SK-N-SH (cell line): ENCODE results near the gene CHKB. TPM values are rescaled to one million over a fixed set of nuclear protein-coding genes. Genes with fewer than 3 reads are reported as not detected.

ENCODE experiments used
- CTCF ChIA-PET: fragments of 300-600, 350-600 bp; formaldehyde crosslinking; extraction: SDS; loops from one replicate; lab custom pipeline; 2021; lab: Yijun Ruan, JAX
- POLR2A ChIA-PET: fragments of 350-600 bp; sonication (Branson Sonifier 250); formaldehyde crosslinking; extraction: SDS; loops from one replicate; lab custom pipeline; 2020; ENCODE audit warnings: antibody characterized with exemption, inconsistent platforms; lab: Yijun Ruan, JAX
- DNase-seq: peaks from one replicate; pipeline ENCODE4 v3.0.0; 2012
- H2AFZ ChIP-seq: fragments of 200-600 bp; sonication (generic); 2 replicates; pipeline ENCODE4 v1.8.1; 2016; ENCODE audit warnings: antibody characterized with exemption, mild to moderate bottlenecking, low read depth
- H3F3A ChIP-seq: fragments of 200-600 bp; sonication (generic); replicated peaks from 2 replicates; pipeline ENCODE3; 2016; ENCODE audit warnings: antibody characterized with exemption, mild to moderate bottlenecking; ENCODE audit not compliant: insufficient read depth
- H3K27ac ChIP-seq, 2 experiments: fragments of 200-500 bp in 1 of 2; fragments of 200-600 bp in 1 of 2; sonication (Bioruptor generic) in 1 of 2; sonication (generic), shearing (Covaris generic) in 1 of 2; 2 replicates each; pipeline versions ENCODE4 v1.5.1 to v1.6.1; 2014 to 2016; ENCODE audit warnings: low read depth in 2 of 2, inconsistent platforms in 1 of 2, low read length in 1 of 2, mild to moderate bottlenecking in 1 of 2, mixed read lengths in 1 of 2
- H3K27me3 ChIP-seq: fragments of 200-600 bp; sonication (generic), shearing (Covaris generic); 2 replicates; pipeline ENCODE4 v1.6.1; 2016; ENCODE audit warnings: mixed run types; ENCODE audit not compliant: insufficient read depth
- H3K36me3 ChIP-seq, 2 experiments: fragments of 200-500 bp in 1 of 2; fragments of 200-600 bp in 1 of 2; sonication (Bioruptor generic) in 1 of 2; sonication (generic) in 1 of 2; replicated peaks in 1 of 2; 2 replicates each; pipeline versions ENCODE3 to v1.5.1; 2014 to 2016; ENCODE audit warnings: low read length in 1 of 2, mild to moderate bottlenecking in 1 of 2; ENCODE audit not compliant: insufficient read depth in 2 of 2, control insufficient read depth in 1 of 2
- H3K4me1 ChIP-seq, 2 experiments: fragments of 200-500 bp in 1 of 2; fragments of 200-600 bp in 1 of 2; sonication (Bioruptor generic) in 1 of 2; sonication (generic), shearing (Covaris generic) in 1 of 2; 2 replicates each; pipeline versions ENCODE4 v1.5.1 to v1.6.1; 2014 to 2016; ENCODE audit warnings: low read depth in 1 of 2, low read length in 1 of 2, mixed run types in 1 of 2; ENCODE audit not compliant: insufficient read depth in 2 of 2, control insufficient read depth in 1 of 2
- H3K4me2 ChIP-seq: fragments of 200-600 bp; sonication (generic), shearing (Covaris generic); 2 replicates; pipeline ENCODE4 v1.6.1; 2017; ENCODE audit warnings: mixed run types
- H3K4me3 ChIP-seq, 2 experiments: fragments of 200-500 bp in 1 of 2; fragments of 200-600 bp in 1 of 2; sonication (Bioruptor generic) in 1 of 2; sonication (generic), shearing (Covaris generic) in 1 of 2; 2 replicates each; pipeline versions ENCODE4 v1.5.1 to v1.8.1; 2014 to 2016; ENCODE audit warnings: low read depth in 2 of 2, inconsistent platforms in 1 of 2, low read length in 1 of 2, mild to moderate bottlenecking in 1 of 2, mixed read lengths in 1 of 2, moderate library complexity in 1 of 2
- H3K79me2 ChIP-seq: fragments of 200-600 bp; sonication (generic); 2 replicates; pipeline ENCODE4 v1.8.1; 2017; ENCODE audit warnings: mild to moderate bottlenecking; ENCODE audit not compliant: insufficient read depth
- H3K9ac ChIP-seq: fragments of 200-600 bp; sonication (generic); 2 replicates; pipeline ENCODE4 v1.6.1; 2017; ENCODE audit warnings: mixed run types
- H3K9me2 ChIP-seq: fragments of 200-600 bp; sonication (generic); 2 replicates; pipeline ENCODE4 v1.6.1; 2017; ENCODE audit warnings: mixed run types
- H3K9me3 ChIP-seq: fragments of 200-600 bp; sonication (generic); 2 replicates; pipeline ENCODE4 v1.6.1; 2017; ENCODE audit warnings: mixed run types, mild to moderate bottlenecking, moderate library complexity
- H4K20me1 ChIP-seq: fragments of 200-600 bp; sonication (generic); 2 replicates; pipeline ENCODE4 v1.6.1; 2017; ENCODE audit warnings: mild to moderate bottlenecking, mixed run types; ENCODE audit not compliant: insufficient read depth
- CTCF ChIP-seq: fragments of 200-600 bp; sonication (generic); IDR thresholded peaks from 2 replicates; pipeline ENCODE4 v1.6.1; 2017; ENCODE audit warnings: antibody characterized with exemption, mild to moderate bottlenecking, moderate library complexity
- ELF1 ChIP-seq: IDR thresholded peaks from 2 replicates; pipeline ENCODE4 v1.4.0; 2012
- FOSL2 ChIP-seq: IDR thresholded peaks from 2 replicates; pipeline ENCODE4 v1.4.0; 2012; ENCODE audit warnings: low read depth, mild to moderate bottlenecking, moderate library complexity, borderline replicate concordance
- FOXJ3 ChIP-seq: sonication (generic); formaldehyde crosslinking; IDR thresholded peaks from 2 replicates; pipeline ENCODE4 v1.5.1; 2020; ENCODE audit warnings: mild to moderate bottlenecking, missing genetic modification reagents
- JUND ChIP-seq: IDR thresholded peaks from 2 replicates; pipeline ENCODE4 v1.4.0; 2012
- MAX ChIP-seq: IDR thresholded peaks from 2 replicates; pipeline ENCODE4 v1.4.0; 2012; ENCODE audit warnings: low read depth
- MXI1 ChIP-seq: IDR thresholded peaks from 2 replicates; pipeline ENCODE4 v1.6.1; 2012; ENCODE audit warnings: mild to moderate bottlenecking, low read depth, low read length, improper control_type of control experiment
- NFIC ChIP-seq: IDR thresholded peaks from 2 replicates; pipeline ENCODE4 v1.4.0; 2012; ENCODE audit warnings: borderline replicate concordance
- PBX3 ChIP-seq: IDR thresholded peaks from 2 replicates; pipeline ENCODE4; 2012
- REST ChIP-seq: IDR thresholded peaks from 2 replicates; pipeline ENCODE4 v1.6.1; 2012; ENCODE audit warnings: mild to moderate bottlenecking, low read depth, low read length, moderate library complexity
- SIN3A ChIP-seq: IDR thresholded peaks from 2 replicates; pipeline ENCODE4 v1.6.1; 2012; ENCODE audit warnings: low read depth, mild to moderate bottlenecking, low read length, moderate library complexity, borderline replicate concordance
- TAF1 ChIP-seq: IDR thresholded peaks from 2 replicates; pipeline ENCODE4 v1.6.1; 2012; ENCODE audit warnings: low read depth, mild to moderate bottlenecking, low read length, moderate library complexity, borderline replicate concordance
- YY1 ChIP-seq: IDR thresholded peaks from 2 replicates; pipeline ENCODE4 v1.4.0; 2012; ENCODE audit warnings: low read depth, mild to moderate bottlenecking
- ZBTB33 ChIP-seq: IDR thresholded peaks from 2 replicates; pipeline ENCODE4 v1.4.0; 2012; ENCODE audit warnings: low read depth, borderline replicate concordance
- WGBS: methylation state at CpG from one replicate; pipeline ENCODE4 v1.1.6; 2017; ENCODE audit warnings: low lambda C conversion rate; 5-methylcytosine and 5-hydroxymethylcytosine counted together
- polyA plus RNA-seq, 3 experiments: library from polyadenylated mRNA; depleted of rRNA; stranded (reverse); fragments of >200 nt; gene quantifications; 2 replicates each; pipeline ENCODE4 v1.2.3, GENCODE V29; 2012

The CHKB gene
- polyA plus RNA-seq, 1 of the 3 experiments (the other 2 are of a cell fraction) = 39.6 TPM

- no peak overlapping the region for H3K27ac ChIP-seq
- peaks cover 7% of the 10 kb centered on the region; the same call in 1 of the 2 replicates for H3K79me2 ChIP-seq
- H3K4me1 ChIP-seq = peaks cover 0 to 30% of the 10 kb centered on the region in 2 experiments; a peak in 2 of 4 replicates
- peaks cover 0 to 6% of the 10 kb centered on the region in 2 experiments for H3K36me3 ChIP-seq
- no peak overlapping the region for H2AFZ ChIP-seq
- H3K9me2 ChIP-seq = no peaks in the 10 kb centered on the region
- 75% methylated on average over 6 of the region's 14 CpGs for WGBS
- no peak for DNase-seq
- H3F3A ChIP-seq = no peaks in the 10 kb centered on the region
- H4K20me1 ChIP-seq = no peaks in the 10 kb centered on the region
- no peaks in the 10 kb centered on the region for H3K27me3 ChIP-seq
- CTCF ChIA-PET = no interaction called here
- no peak overlapping the region for H3K9ac ChIP-seq
- no peak for TF ChIP-seq FOSL2
- no peak for TF ChIP-seq FOXJ3 (CRISPR knock-in tag)
- no peak for TF ChIP-seq JUND
- TF ChIP-seq REST = no peak
- TF ChIP-seq YY1 = no peak
- no peak for TF ChIP-seq NFIC
- TF ChIP-seq SIN3A = no peak
- no peak for TF ChIP-seq TAF1
- TF ChIP-seq MAX = no peak
- TF ChIP-seq MXI1 = no peak
- no peak for TF ChIP-seq ELF1
- no peak for TF ChIP-seq CTCF
- no peak for TF ChIP-seq PBX3
- TF ChIP-seq ZBTB33 = no peak
- TF ChIP-seq, all 33 proteins: peak for 0
- POLR2A ChIA-PET = no interaction called here
- H3K4me2 ChIP-seq = no peak overlapping the region
- H3K4me3 ChIP-seq = no peak overlapping the region
- H3K9me3 ChIP-seq = no peaks in the 10 kb centered on the region
Measured at GRCh38 chr22:50625131-50625567, 42.5 kb upstream of the CHKB start.
